ENCODE results near the gene PLPP2.

The PLPP2 gene

DNA sequence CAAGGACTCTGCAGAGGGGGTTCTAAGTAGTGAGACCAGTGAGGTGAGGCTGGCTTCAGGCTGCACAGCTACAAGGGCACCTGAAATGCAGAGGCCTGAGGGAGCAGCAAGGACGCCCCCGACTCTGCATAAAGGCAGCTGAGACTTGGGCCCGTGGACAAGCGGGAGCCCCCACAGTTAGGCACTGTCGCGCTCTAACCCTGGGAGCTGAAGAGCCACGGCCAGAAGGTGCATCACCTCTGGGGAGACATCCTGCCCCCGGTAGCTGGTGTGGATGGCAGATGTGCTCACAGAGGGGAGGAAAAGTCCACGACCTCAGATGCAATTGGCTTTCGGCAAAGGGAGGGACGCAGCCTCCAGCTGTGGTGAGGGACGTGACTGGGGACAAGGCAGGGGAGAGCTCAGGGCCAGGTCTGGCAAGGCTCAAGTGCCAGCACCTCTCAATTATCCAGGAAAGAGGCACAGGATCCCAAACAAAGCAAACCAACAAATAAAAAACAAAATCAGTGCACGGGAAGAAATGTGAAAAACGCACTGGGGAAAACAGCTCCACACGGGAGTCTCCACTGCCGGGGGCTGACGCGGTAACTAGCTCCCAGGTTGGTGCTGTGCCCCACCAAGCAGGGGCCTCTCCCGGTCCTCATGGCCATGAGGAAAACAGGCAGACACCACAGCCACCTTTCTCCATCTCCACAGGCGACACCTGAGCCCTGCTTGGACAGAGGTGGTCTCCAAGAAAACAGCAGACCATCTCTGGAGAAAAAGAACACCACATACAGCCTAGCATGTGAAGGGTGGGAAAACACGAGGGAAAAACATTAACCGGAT lies 23.0 kb upstream of the PLPP2 start:
- DNase-seq, result no peak

DNA sequence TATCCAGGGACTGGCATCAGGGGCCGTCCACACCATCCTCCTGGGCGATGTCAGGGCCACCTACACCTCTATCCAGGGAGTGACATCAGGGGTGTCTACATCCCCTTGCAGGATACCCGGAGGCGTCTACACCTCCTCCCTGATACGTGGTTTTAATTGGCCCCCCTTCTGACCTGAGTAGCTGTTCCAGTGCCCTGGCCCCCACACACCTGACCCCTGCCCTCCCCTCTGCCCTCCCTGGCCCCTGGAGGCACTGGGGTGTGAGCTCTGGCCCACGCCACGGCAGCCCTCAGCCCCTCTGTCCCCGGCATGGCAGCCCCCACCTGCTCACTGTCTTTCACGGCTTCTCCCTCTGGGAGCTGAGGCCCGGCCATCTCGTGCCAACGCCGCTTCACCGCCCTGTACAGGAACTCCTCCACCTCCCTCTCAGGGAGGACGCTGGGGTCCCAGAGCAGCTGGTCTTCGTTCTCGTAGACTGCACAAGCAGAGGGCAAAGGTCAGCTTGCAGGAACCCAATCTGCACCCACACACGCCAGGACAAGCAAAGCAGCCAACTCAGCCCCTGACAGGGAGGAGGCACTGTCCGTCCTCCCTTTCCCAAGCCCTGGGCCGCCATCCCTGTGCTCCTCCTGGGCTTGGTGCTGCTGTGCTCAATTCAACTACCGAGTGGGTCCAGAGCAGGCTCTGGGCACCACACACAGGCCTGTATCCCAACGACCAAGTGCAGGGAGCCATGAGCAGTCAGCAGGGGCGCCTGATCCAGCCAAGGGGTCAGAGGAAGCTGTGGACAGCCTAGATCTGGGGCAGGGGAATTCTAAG lies 22.2 kb upstream of the PLPP2 start:
- DNase-seq, result no peak

DNA sequence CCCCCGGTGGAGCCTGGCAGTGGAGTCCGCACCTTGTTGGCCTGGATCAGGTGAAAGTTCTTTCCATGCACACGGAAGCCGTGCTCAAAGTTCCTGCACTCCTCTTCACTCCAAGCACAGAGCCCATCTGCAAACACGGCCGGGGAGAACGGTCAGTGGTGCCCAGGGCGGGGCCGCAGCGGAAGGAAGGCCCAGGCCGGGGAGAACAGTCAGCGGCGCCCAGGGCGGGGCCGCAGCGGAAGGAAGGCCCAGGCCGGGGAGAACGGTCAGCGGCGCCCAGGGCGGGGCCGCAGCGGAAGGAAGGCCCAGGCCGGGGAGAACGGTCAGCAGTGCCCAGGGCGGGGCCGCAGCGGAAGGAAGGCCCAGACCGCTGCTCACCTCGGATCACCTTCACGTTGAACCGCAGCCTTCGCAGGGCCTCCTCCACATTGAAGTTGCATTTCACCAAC lies 20.6 kb upstream of the PLPP2 start:
- DNase-seq, result no peak

DNA sequence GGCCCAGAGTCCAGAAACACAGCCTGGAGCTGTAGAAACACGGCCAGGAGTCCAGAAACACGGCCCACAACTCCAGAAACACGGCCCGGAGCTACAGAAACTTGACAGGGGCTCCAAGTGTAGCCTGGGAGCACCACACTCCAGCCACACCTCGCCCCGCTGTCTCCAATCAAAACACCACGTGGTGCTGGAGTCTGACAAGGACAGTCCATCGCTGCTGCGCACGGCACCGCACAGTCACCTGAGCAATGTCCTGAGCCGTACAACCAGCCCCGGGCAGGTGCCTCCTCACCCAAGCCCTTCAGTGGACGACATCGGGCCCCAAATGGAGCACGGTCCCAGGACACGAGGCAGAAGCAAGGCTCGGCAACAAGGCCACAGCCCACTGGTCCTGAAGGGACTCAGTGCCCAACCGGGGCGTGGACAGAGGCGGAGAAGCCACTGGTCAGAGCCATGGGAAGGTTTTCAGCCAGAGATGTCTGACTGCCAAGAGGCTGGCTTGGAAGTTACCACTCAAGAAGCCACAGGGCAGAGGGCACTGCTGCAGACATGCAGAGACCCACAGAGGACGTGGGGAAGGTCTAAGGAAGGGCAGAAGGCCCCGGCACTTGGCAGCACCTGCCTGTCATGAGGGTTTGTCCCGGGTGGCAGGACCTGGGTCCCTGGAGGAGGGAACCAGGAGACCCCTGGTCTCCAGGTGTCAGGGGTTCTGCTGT lies 19.7 kb upstream of the PLPP2 start:
- no peak for DNase-seq

DNA sequence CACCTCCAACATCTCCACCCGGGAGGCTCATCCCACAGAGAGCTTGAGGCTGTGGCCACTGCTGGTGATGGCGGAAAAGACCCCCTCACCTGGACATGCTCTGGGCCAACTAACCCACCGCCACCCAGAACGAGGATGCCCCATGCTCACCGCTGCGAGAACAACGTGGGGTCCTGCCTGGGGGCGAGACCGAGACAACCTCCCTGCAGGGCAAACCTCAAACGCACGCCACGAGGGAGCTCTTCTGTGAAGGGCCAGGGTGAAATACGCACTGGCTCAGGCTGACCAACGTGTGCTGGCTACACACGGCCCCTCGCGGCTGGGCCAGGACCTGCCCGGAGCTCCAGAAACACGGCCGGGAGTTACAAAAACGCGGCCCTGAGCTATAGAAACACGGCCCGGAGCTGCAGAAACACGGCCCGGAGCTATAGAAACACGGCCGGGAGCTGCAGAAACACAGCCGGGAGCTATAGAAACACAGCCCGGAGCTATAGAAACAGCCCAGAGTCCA lies 19.0 kb upstream of the PLPP2 start:
- DNase-seq, result no peak

DNA sequence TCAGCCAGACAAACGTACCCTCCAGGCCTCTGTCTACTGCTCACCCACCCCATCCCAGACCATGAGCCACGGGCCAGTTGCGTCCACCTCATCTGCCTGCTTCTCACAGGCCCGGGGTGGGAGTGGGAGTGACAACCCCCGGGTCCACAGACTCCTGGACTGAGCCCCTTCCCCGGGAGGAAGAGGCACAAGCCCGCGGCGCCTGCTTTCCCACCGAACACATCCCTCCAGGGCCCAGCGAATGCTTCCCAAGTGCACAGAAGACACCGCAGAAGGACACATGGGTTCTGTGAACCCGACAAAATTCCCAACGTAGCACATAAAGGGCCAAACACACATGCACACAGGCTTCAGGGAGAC lies 18.0 kb upstream of the PLPP2 start:
- no peak for DNase-seq

DNA sequence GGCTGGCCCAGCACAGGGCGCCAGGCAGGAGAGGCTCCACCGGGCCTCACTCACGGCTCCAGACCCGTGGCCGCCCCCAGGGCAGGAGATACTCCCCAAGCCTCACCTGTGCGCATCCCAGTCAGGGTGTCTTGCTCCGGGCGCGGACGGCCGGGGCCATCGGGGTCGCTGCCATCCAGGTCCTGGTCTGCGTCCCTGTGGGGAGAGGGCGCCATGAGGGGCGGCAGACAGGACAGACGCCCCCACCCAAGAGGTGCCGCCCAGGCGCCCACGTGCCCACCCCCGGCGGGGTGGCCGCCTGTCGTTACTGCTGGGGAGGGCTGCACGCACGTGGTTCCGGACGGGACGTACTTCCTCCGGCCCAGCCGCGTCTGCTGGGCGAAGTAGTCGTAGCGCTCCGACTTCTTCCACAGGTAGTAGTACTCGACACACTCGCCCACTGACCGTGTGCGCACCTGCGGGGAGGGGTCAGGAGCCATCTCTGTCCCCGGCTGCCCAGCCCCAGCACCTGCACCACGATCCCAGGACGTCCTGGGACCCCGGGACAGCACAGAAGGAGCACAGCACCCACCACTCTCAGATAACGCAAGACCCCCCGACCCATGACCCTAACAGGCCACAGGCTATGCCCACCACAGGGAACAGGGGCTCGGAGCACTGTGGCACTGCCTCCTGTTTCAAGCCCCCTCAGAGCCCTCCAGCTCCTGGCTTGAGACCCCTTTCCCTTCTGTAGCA lies 17.4 kb upstream of the PLPP2 start:
- no peak for DNase-seq

DNA sequence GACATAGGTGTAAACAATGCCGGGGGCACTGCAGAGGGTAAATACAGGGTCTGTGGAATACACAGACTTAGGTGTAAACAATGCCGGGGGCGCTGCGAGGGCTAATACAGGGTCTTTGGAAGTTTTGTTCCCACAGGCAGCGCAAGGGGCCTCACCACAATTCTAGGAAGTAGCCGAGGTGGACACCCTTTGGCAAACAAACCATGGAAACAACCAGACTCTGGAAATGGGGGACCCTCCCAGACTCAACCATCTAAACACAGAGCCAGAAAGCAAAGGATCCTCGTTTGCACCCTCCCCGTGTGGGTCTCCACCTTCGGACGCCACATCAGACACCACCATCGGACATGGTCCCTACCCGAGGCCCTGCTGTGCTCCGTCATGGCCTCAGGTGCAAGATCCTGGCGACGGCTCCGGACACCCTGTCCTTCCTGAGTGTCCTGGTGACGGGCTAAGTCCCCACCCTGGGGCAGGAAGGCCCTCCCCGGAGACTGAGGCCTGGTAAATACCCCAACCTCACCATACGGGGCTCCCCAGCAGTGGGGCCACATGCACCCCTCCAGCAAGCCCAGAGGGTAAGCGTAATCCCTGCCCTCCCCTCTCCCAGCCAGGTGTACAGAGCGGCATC lies 16.7 kb upstream of the PLPP2 start:
- DNase-seq, result no peak

DNA sequence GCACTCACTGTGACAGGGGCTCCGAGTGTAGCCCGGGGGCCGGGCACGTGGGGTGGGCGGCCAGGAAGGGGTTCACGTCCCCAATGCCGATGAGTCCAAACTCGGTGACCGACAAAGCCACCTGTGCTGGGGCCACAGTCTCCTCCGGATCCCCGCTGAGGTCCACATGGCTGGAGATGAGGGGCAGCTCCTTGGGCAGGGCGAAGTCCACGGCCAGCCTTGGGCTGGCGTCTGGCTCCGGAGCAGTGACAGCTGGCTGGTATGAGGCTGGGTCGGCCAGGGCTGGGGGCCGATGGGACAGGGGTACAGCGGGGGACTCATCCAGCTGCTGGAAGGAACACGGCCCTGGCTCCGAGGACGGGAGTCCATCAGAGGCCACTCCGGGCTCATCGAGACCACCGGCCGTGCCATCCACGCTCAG lies 15.9 kb upstream of the PLPP2 start:
- no peak for DNase-seq

DNA sequence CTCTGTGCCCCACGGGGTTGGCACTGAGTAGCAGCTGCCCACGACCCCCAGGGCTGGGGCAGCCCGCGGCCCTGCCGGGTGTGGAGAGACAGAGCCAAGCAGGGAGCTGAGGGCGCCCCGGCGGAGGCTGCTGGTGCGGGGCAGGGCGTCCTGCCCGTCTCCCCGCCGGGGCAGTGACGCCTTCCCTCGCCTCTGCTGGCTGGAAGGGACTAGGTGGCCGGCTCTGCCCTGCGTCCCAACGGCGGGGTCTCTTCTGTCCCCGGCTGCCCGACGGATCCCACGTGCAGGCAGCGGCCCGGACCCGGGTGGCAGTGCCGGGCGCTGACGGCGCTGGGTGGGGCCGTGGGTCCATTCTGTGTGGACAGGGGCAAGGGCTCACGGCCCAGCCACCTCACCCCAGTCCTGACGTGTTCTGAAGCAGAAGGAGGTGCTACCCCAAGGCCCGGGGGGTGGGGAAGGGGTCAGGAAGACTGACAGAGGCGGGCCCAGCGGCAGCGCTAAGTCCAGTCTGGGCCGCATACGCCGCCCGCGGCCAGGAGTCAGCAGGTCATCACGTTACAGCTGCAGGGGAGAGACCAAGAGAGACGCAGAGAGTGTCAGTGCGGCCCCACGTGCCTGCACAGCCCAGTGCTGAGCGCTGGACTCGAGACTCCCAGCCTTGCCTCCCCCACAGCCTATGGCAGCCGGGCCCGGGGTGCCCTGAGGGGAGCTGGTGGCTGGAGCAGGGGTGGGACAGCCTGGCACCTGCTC lies 15.1 kb upstream of the PLPP2 start:
- DNase-seq, result no peak

DNA sequence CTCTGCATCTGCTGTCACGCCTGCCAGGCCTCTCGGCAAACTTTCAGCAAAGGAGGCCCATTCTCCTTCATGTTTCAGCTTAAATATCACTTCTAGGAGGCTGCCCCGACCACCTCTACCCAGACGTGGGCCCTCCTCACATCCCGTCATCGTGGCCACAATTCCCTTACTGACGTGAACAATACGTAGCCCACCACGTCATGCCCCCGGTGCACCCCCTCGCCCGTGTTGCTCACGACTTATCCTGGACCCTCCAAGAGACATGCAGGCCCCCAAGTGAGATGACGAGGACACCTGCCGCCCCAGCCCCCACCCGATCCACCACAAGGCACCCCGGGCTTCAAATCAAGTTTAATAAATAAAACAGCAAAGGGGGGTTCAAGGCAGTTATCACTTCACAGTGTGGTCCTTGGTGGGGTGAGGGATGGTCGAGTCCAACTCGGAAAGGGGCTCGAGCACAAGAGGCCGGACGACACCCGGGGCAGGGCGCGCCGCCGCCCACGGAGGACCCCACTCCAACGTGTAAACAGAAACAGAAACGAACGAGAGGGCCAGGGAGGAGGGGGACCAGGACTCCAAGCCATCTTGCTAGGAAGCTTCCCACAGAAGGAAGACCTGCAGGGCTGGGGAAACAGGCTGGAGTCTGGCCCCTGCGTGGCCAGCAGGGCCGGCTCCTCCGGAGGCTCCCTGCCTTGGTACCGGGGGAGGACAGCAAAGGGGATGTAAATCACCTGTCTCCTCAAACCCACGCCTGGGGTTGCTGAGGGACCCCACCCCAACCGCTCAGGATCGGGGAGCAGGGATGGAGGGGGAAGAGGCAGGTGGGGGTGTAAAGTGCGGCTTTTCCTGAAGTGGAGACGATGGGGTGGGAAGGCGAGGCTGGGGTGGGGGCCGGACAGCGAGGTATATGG lies 14.3 kb upstream of the PLPP2 start:
- DNase-seq, result no peak

DNA sequence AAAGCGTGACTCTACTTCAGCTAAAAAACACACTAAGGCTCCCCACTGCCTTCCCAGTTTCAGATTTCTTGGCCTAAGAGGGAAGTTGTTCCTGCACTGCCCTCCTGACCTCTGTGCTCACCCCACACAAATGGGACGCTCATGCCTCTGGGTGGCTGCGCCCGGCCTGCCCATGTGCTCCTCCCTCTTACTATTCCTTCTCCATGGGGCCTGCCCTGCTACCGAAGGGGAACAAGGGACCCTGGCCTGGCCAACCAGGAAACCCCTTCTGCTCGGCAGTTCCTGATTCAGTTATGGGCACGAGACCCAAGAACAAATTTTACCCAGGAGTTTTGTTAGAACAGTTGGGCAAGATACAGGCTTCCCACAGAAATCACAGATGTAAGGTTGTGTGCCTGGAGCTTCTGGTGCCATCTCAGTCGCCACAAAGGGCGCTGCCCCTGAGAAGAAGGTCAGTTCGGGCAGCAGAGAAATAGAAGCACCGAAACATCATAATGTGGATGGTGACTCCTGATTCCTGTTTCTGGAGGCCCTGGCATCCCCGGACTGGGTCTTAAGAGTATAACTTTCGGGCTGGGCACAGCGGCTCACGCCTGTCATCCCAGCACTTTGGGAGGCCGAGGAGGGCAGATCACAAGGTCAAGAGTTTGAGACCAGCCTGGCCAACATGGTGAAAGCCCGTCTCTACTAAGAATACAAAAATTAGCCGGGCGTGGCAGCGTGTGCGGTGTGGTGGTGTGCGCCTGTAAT lies 5.4 kb upstream of the PLPP2 start:
- DNase-seq, result no peak

DNA sequence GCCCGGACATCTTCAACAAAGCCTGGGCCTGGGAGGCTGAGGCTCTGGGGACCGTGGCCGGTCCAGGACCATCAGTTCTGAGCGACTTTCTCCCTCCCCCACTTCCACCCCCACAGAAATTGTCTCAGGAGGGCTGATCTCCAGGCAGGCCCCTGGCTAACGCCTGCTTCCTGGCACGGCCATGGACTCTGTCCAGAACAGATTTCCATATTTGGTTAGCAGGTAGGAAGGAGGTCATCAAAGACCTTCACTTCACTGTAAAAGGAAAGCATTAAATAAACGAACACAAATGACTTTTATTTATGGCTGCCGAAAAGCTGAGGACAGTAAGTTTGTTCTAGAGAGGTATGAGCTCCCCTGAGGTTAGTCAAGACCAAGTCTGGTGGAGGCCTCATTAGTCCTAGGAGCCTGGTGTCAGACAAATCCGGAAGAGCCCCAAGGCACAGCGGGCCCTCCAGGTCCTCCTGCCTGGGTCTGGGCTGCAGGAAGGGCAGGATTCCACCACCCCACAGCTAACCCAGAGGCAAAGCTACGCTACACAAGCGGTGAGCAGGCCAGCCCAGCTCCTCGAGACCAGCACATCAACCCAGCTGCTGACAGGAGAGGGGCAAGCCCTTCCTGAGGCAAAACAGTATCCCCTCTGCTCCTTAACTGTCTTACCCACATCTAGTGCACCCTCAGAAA lies 4.6 kb upstream of the PLPP2 start:
- no peak for DNase-seq

DNA sequence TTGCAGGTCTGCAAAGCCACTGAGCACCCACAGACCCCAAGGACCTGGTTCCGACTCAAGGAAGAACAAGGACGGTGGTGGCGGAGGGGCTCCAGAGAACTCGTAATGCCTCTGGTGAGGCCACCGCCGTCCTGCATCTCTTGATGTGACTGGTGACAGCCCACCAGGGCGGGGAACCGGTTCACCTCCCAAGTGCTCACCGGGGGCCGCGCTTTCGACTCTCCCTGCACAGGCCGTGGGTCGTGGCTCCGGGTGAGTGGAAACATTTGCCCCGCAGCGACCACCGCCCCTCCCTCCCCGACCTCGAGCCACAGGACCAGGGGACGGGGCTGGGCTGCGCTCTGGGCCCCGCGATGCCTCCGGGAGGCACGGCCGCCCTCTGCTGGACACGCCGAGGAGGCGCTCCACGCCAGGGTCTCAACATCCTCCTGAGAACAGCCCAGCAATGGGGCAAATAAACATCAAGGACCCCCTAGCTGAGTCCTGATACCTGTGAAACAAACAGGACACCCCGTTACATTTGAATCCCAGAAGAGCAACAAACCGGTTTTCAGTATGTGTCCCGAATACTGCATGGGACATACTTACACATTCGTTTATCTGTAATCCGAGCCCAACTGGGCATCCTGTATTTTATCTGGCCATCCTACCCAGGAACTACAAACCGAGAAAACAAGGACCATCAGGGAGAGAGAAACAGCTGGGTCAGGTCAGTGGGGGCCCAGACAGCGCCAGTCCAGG lies 3.9 kb upstream of the PLPP2 start:
- no peak for DNase-seq

DNA sequence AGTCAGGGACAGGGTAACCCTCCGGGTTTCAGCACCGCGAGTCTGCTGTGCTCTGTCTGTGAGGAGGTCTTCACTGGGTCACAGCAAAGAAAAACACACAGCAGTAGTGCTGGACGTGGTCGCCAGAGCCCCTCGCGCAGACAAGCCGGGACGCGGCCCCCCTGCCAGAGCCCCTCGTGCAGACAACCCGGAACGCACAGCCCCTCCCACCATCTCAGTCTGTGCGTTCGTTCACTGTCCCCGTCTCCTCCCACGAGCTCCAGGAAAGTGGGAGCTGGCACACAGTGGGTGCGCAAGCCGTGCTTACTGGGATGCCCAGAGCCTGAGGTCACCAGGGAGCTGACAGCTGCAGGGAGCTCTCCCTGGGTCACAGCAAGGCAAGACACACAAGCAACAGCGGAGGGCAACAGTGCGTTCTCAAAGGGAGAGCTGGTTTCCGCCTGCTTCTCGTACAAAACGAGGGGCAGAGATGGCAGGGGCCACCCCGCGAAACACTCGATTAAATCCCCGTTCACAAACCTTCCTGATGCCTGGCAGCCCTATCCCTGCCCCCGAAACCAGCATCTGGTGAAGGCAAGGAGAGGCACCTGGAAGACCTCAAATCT lies 3.2 kb upstream of the PLPP2 start:
- no peak for DNase-seq

DNA sequence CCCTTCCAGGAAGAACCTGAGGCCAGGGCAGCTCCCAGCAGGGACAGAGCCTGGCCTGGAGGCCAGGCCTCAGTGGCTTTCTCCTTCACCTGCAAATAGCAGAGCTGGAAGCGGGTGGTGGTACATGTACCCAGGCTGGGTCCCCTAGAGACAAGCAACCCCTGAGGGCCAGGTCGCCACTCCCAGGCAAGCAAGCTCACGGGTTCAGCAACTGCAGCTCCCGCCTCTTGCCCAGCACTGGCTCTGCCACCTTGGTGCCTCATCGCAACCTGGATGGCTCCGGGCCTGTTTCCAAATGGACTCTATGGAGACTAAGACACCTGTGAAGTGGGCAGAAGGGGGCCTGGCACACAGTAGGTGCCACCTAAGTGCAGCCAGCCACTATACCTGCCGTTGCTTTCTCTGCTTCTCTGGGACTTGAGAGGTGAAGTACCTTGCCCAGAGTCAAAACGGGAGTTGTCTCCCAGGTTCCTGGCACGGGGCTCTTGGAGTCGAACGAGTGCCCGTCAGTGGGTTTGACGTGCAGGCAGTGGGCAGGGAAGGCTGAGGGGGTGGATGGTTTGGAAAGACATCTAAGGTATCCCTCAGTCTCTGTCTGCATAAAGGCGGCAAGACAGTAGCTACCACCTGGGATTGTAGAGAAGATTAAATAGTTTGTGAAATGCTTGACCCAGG lies 2.4 kb upstream of the PLPP2 start:
- no peak for DNase-seq

DNA sequence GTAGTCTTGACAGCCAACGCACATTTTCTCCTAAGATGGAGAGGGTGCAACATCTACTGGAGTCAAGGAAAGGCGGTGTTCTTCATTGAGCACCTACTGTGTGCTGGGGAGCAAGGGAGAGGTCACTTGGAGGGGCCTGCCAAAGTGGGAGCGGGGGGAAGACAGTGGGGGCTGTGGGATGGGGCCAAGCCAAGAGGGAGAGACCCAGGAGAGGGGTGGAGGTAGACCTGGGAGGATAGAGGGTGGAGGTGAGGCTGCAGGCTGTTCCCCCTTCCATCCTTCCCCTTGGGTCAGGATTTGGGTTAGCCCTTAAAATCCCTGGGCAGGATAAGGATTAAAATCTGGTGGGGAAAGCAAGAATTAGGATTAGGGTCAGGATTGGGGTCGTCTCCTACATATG lies 1.7 kb upstream of the PLPP2 start:
- no peak for DNase-seq
